ENCODE data around the gene CAMTA1.

Gene CAMTA1

DNA sequence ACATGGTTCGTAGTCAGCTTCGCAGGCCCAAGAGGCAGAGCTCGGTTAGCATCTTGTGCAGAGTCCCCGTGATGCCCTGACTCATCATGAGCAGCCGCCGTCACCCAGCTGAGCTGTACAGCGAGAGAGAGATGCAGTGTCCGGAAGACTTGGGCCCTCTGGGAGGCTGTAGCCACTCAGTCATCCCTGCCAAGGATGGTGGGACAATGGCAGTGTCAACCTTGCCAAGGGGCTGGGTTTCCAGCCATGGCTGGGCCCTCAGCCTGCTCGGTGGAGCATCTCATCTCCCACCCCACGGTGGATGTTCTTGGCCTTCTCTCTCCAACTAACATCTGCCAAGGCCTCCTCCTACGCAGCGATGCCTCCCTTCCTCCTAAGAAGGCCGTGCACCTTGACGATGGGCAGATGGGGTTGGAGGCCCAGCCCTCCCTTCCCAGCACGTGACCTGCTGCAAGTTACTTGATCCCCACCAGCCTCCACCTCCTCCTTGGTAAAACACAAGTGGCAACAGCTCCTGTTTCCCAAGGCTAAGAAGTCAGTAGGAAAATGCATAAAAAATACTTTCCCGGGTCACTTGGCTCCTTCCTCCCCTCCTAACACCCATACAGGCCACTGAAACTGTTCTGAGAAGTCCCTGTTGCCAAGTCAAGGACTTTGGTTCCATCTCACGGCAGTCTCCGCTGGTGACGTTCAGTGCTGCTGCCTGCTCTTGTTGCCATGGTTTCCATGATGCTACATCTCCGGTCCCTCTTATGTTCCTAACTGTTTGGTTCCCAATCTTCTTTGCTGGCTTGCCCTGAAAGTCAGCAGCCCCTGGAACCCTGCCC is 601.2 kb downstream of the CAMTA1 start:
- Histone ChIP-seq H3K9me3 (ENCODE audit: insufficient read depth, low read depth, low read length) (no peaks in the 10 kb centered on the region), H3K36me3 (ENCODE audit: insufficient read depth, low read depth, low read length) (no peaks in the 10 kb centered on the region), H3K4me3 (ENCODE audit: low read length) (no peak overlapping the region), H3K27ac (ENCODE audit: low read length) (no peak overlapping the region), H3K4me1 (ENCODE audit: insufficient read depth, low read length) (no peaks in the 10 kb centered on the region), H3K27me3 (ENCODE audit: insufficient read depth, low read length) (no peaks in the 10 kb centered on the region), H3K9ac (ENCODE audit: low read depth, low read length) (no peak overlapping the region)

DNA sequence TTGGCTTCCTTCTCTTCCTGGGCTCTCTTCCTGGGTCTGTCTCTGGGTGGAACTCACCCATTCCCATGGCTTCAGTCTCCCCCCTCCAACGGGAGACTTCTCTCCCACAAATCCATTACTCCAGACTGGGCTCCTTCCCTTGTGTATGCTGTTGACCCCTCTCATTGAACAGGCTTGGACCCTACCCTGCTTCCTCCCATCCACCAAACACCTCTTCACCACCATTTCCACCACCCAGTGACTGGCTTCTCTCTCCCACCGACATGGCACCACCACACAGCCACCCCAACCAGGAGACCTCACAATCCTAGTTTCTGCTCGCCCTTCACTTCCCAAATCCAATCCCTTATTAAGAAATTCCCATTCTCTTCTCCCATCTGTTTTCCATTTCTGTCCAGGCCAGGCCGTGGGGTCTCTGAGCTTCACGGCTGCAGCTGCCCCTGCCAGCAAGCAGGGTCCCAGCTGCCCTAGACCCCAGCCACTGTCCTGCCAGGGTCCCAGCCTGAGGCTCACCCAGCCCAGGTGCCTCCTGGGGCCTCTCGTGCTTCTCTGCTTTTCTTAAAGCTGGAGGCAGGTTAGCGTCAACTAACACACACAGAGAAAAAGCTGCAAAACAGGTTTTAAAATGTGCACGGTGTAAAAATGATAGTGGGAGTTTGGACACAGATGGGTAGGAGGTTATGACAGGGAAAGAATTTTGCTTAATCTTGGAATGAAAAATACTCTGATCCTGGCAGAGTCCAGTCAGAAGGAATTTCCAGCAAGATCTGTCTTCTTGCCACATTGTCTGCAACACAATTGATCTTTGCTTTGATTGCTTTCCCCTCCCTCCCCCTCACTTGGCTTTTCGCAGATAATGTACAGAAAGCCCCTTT is 602.0 kb downstream of the CAMTA1 start:
- no peaks in the 10 kb centered on the region for H3K36me3 ChIP-seq (ENCODE audit: insufficient read depth, low read depth, low read length)
- H3K27me3 ChIP-seq (ENCODE audit: insufficient read depth, low read length): no peaks in the 10 kb centered on the region
- H3K9ac ChIP-seq (ENCODE audit: low read depth, low read length): no peak overlapping the region
- H3K4me1 ChIP-seq (ENCODE audit: insufficient read depth, low read length): no peaks in the 10 kb centered on the region
- no peak overlapping the region for H3K27ac ChIP-seq (ENCODE audit: low read length)
- H3K9me3 ChIP-seq (ENCODE audit: insufficient read depth, low read depth, low read length): no peaks in the 10 kb centered on the region
- H3K4me3 ChIP-seq (ENCODE audit: low read length): no peak overlapping the region

DNA sequence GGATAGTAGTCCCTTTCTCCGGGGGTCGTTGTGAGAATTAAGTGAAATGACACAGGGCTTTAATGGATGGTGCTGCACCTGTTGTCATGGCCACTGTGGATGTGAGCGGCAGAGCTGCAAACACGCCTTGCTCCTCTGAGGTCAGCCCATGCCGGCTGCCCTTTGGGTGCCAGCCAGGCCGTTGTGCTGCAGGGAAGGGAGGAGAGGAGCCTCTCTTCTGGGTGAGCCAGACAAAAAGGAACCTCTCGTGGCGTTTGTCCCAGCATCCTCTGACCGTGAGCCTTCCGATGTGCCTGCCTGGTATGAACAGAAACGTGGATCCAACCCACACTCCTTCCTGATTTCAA is 602.9 kb downstream of the CAMTA1 start:
- no peaks in the 10 kb centered on the region for H3K27me3 ChIP-seq (ENCODE audit: insufficient read depth, low read length)
- H3K9ac ChIP-seq (ENCODE audit: low read depth, low read length): no peak overlapping the region
- no peak overlapping the region for H3K4me3 ChIP-seq (ENCODE audit: low read length)
- no peaks in the 10 kb centered on the region for H3K9me3 ChIP-seq (ENCODE audit: insufficient read depth, low read depth, low read length)
- H3K27ac ChIP-seq (ENCODE audit: low read length): no peak overlapping the region
- no peaks in the 10 kb centered on the region for H3K36me3 ChIP-seq (ENCODE audit: insufficient read depth, low read depth, low read length)
- no peaks in the 10 kb centered on the region for H3K4me1 ChIP-seq (ENCODE audit: insufficient read depth, low read length)

DNA sequence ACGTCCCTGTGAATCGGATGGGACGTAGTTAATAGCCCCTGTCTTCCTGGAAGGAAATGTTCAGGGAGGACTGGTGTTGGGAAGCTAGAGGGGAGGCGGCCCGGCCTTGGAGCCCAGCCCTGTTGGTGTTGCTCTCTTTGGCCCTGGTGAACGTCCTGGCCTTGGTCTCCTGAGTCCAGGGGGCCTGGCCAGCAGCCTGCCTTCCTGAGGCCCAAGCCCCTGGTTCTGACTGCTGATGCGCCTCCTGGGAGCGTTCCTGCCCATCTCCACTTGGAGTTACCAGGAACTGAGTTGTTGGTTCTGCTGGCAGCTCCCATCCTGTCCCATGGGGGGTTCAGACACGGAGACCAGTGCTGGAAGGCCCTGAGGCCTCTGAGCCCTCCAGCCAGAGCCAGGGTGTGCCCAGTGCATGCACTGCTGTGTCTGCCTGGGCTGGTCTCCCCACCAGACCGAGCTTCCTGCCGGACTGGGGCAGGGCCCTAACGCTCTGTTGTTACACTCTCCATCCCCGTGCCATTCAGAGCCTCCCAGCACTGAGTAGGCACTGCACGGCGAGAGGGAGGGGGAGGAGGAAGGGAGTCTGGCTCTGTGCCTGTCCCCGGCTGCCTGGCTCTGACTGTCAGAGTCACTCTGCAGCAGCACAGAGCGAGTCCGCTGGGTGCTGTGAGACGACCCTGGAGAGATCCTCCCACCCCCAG is 603.4 kb downstream of the CAMTA1 start:
- Histone ChIP-seq H3K9me3 (ENCODE audit: insufficient read depth, low read depth, low read length) (no peaks in the 10 kb centered on the region), H3K4me1 (ENCODE audit: insufficient read depth, low read length) (no peaks in the 10 kb centered on the region), H3K36me3 (ENCODE audit: insufficient read depth, low read depth, low read length) (no peaks in the 10 kb centered on the region), H3K27ac (ENCODE audit: low read length) (no peak overlapping the region), H3K9ac (ENCODE audit: low read depth, low read length) (no peak overlapping the region), H3K4me3 (ENCODE audit: low read length) (no peak overlapping the region), H3K27me3 (ENCODE audit: insufficient read depth, low read length) (no peaks in the 10 kb centered on the region)

DNA sequence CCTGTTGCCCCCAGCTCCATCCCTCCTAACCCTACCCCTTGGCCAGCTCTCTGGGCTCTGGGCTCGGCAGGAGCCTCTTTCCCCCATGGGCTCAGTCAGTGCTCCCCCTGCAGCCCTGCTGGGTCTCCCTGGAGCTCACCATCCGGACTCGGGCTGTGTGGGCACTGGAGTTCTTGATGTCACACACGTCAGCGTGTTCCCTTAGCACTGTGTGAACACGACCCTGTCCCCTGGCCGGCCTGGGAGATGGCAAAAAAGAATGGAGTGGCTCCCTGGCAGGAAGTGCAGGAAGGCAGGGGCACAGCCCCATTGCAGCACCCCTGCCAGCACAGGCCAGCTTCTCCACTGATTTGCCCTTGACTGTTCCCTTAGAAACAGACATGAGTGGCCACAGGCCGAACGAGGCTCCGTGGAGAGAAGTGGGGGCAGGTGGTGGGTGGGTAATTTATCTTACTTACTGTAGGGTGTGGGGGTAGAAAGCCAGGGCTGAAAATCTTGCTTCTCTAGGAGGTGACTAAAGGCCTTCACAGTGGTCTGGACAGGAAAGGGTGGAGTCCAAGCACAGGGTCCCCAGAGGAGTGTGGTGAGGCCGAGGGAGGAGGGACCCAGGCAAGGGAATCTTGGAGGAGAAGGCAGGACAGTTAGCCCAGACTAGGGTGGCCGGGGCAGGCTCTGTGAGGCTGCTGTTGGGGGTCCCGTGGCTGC is 604.1 kb downstream of the CAMTA1 start:
- no peaks in the 10 kb centered on the region for H3K27me3 ChIP-seq (ENCODE audit: insufficient read depth, low read length)
- H3K36me3 ChIP-seq (ENCODE audit: insufficient read depth, low read depth, low read length): no peaks in the 10 kb centered on the region
- H3K27ac ChIP-seq (ENCODE audit: low read length): no peak overlapping the region
- no peaks in the 10 kb centered on the region for H3K9me3 ChIP-seq (ENCODE audit: insufficient read depth, low read depth, low read length)
- H3K4me3 ChIP-seq (ENCODE audit: low read length): no peak overlapping the region
- H3K4me1 ChIP-seq (ENCODE audit: insufficient read depth, low read length): no peaks in the 10 kb centered on the region
- H3K9ac ChIP-seq (ENCODE audit: low read depth, low read length): no peak overlapping the region

DNA sequence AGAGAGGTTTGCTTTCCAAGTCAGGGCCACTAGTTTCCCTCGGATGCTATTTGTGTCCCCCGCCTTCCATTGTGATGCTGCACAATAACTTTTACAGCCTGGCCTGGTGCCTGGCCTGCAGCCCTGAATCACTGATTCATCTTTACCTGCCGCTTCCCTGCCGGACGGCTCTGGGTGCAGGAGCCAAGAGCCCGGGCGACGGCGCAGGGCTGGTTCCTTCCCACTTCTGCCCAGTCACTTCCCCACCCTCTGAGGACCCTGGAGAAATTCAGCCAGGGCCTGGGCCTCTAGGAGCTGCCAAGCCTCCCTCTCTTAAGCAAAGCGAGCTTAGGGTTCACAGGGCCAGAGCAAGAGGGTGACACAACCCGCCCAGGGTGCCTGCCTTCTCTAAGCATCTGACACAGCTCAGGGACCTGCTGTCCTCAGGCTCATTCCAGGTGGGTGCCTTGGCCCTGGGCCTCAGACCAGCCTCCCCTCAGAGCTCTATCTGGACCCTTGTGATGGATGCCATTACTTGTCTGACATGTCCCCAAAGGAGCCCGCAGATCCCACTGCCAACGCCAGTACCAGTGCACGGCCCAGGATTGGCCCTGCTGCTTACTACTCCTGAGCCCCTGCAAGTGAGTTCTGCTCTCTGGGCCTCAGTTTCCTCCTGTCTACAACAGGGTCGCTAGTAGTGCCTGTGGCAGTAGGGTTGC is 604.8 kb downstream of the CAMTA1 start:
- no peaks in the 10 kb centered on the region for H3K4me1 ChIP-seq (ENCODE audit: insufficient read depth, low read length)
- H3K9ac ChIP-seq (ENCODE audit: low read depth, low read length): no peak overlapping the region
- H3K27me3 ChIP-seq (ENCODE audit: insufficient read depth, low read length): no peaks in the 10 kb centered on the region
- H3K36me3 ChIP-seq (ENCODE audit: insufficient read depth, low read depth, low read length): no peaks in the 10 kb centered on the region
- H3K27ac ChIP-seq (ENCODE audit: low read length): no peak overlapping the region
- H3K9me3 ChIP-seq (ENCODE audit: insufficient read depth, low read depth, low read length): peaks cover under 1% of the 10 kb centered on the region; the same call in 1 of the 2 replicates
- H3K4me3 ChIP-seq (ENCODE audit: low read length): no peak overlapping the region

DNA sequence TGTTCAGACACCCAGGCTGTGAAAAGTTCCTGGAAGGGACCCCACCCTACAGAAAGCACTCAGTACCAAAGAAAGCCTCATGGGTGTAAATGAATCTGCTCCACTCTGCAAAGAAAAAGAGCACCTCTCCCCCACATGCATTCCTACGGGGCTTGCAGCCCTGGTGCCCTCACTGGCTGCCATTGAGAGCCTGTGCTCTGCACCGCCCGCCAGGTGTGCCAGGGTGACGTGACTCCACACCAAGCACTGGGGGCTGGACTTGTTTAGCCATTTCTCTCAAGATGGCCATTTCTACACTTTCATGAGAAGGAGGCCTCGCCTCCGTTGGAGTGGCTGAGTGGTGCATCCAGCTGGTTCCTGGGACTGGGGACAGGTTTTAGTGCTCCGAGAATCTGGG is 605.3 kb downstream of the CAMTA1 start:
- Histone ChIP-seq H3K4me1 (ENCODE audit: insufficient read depth, low read length) (no peaks in the 10 kb centered on the region), H3K27ac (ENCODE audit: low read length) (no peak overlapping the region), H3K36me3 (ENCODE audit: insufficient read depth, low read depth, low read length) (no peaks in the 10 kb centered on the region), H3K4me3 (ENCODE audit: low read length) (no peak overlapping the region), H3K9me3 (ENCODE audit: insufficient read depth, low read depth, low read length) (peaks cover 6% of the 10 kb centered on the region), H3K9ac (ENCODE audit: low read depth, low read length) (no peak overlapping the region), H3K27me3 (ENCODE audit: insufficient read depth, low read length) (no peaks in the 10 kb centered on the region)

DNA sequence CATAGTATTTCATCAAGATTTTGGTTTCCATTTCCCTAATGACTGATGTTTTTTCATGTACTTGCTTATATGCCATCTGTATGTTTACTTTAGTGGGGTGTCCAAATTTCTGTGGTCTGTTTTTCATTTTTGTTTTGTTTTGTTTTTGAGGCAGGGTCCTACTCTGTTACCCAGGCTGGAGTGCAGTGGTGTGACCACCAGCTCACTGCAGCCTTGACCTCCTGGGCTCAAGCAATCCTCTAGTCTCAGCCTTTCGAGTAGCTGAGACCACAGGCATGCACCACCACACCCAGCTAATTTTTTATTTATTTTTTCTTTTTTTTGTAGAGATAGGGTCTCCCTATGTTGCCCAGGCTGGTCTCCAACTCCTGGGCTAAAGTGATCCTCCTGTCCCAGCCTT is 607.9 kb downstream of the CAMTA1 start:
- no peak overlapping the region for H3K27ac ChIP-seq (ENCODE audit: low read length)
- H3K4me3 ChIP-seq (ENCODE audit: low read length): no peak overlapping the region
- no peaks in the 10 kb centered on the region for H3K4me1 ChIP-seq (ENCODE audit: insufficient read depth, low read length)
- H3K9me3 ChIP-seq (ENCODE audit: insufficient read depth, low read depth, low read length): peaks cover 12% of the 10 kb centered on the region
- H3K9ac ChIP-seq (ENCODE audit: low read depth, low read length): no peak overlapping the region
- H3K27me3 ChIP-seq (ENCODE audit: insufficient read depth, low read length): no peaks in the 10 kb centered on the region
- no peaks in the 10 kb centered on the region for H3K36me3 ChIP-seq (ENCODE audit: insufficient read depth, low read depth, low read length)

DNA sequence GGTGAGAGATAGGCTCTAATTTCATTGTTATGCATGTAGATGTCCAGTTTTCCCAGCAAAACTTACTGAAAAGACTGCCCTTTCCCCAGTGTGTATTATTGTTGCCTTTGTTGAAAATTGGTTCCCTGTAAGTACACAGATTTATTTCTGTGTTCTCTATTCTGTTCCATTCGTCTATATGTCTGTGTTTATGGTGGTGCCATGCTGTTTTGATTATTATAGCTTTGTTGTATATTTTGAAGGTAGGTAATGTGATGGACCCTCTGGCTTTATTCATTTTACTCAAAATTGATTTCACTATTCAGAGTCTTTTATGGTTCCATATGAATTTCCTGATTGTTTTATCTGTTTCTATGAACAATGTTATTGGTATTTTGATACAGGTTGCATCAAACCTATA is 610.0 kb downstream of the CAMTA1 start:
- Histone ChIP-seq H3K36me3 (ENCODE audit: insufficient read depth, low read depth, low read length) (no peaks in the 10 kb centered on the region), H3K4me3 (ENCODE audit: low read length) (no peak overlapping the region), H3K9ac (ENCODE audit: low read depth, low read length) (no peak overlapping the region), H3K4me1 (ENCODE audit: insufficient read depth, low read length) (peaks cover 4% of the 10 kb centered on the region; the same call in 1 of the 2 replicates), H3K9me3 (ENCODE audit: insufficient read depth, low read depth, low read length) (peaks cover 26% of the 10 kb centered on the region), H3K27me3 (ENCODE audit: insufficient read depth, low read length) (no peaks in the 10 kb centered on the region), H3K27ac (ENCODE audit: low read length) (no peak overlapping the region)

DNA sequence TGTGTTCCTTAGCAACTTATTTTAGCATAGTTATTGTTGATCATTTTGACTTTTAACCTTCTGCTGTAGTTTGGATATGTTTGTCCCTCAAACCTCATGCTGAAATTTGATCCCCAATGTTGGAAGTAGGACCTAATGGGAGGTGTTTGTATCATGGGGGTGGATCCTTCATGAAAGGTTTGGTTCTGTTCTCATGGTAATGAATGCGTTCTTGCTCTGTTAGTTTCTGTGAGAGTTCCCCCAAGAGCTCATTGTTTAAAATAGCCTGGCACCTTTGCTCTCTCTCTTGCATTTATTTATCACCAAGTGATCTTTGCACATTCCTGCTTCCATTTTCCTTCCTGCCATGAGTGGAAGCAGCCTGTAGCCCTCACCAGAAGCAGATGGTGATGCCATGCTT is 613.7 kb downstream of the CAMTA1 start:
- H3K4me1 ChIP-seq (ENCODE audit: insufficient read depth, low read length): peaks cover 4% of the 10 kb centered on the region; the same call in 1 of the 2 replicates
- H3K36me3 ChIP-seq (ENCODE audit: insufficient read depth, low read depth, low read length): no peaks in the 10 kb centered on the region
- H3K4me3 ChIP-seq (ENCODE audit: low read length): no peak overlapping the region
- peaks cover 31% of the 10 kb centered on the region for H3K9me3 ChIP-seq (ENCODE audit: insufficient read depth, low read depth, low read length)
- no peaks in the 10 kb centered on the region for H3K27me3 ChIP-seq (ENCODE audit: insufficient read depth, low read length)
- no peak overlapping the region for H3K9ac ChIP-seq (ENCODE audit: low read depth, low read length)
- H3K27ac ChIP-seq (ENCODE audit: low read length): no peak overlapping the region
